ENCODE measurements around the gene MRPL4. TPM values are rescaled to one million over a fixed set of nuclear protein-coding genes. Genes with fewer than 3 reads are reported as not detected.

Gene MRPL4
- total RNA-seq, 1 experiment from 2014 or later: 112 TPM

GRCh38 chr19:10256970-10257615, 5.1 kb downstream of the MRPL4 start:
- Histone ChIP-seq H3K27me3 (replicated peaks; ENCODE audit: insufficient read depth, low read depth, low read length, poor library complexity) (no peaks in the 10 kb centered on the region), H3K9me3 (ENCODE audit: low read depth, low read length, poor library complexity, severe bottlenecking) (no peaks in the 10 kb centered on the region), H3K36me3 (ENCODE audit: insufficient read depth, low read length, poor library complexity, severe bottlenecking) (peaks cover 22% of the 10 kb centered on the region), H3K4me3 (ENCODE audit: low read depth, low read length, poor library complexity, severe bottlenecking) (no peak overlapping the region), H3K4me1 (ENCODE audit: insufficient read depth, low read length, poor library complexity, severe bottlenecking) (peaks cover 5% of the 10 kb centered on the region), H3K27ac (ENCODE audit: low read depth, low read length, poor library complexity, severe bottlenecking) (no peak overlapping the region)
- ChIA-PET CTCF (interaction anchor here (1.0 kb wide), 1 partner anchor 12 kb away, joined by 3 read pairs; no protein-coding TSS in a partner anchor), POLR2A (ENCODE audit: low non-redundant PET) (interaction anchor here (0.5 kb wide), 1 partner anchor 137 kb away, joined by 3 read pairs; no protein-coding TSS in a partner anchor)
- TF ChIP-seq EZH2 (IDR thresholded peaks at IDR 0.05; ENCODE audit: borderline replicate concordance, low read depth, low read length, poor library complexity, severe bottlenecking) (no peak), CTCF (conservative IDR thresholded peaks at IDR 0.05; ENCODE audit: low read depth, low read length) (no peak)
- no peak for DNase-seq (ENCODE audit: low spot score)
- BruUV-seq (replicated peaks): no TSS peak
- intact Hi-C loops (cut with micrococcal nuclease; ENCODE audit: unreplicated experiment): no loop called here

- CTCF ChIA-PET: interaction anchor here (0.6 to 2.6 kb wide), 12 partner anchors 8 to 274 kb away, joined by 3 to 38 read pairs (median 6); partner anchors contain the start of gene ICAM5
- intact Hi-C loops (cut with micrococcal nuclease; ENCODE audit: unreplicated experiment): no loop called here
Observed at GRCh38 chr19:10258080-10258710, 6.2 kb downstream of the MRPL4 start.

More at GRCh38 chr19:10258080-10258710, 6.2 kb downstream of the MRPL4 start:
- POLR2A ChIA-PET (ENCODE audit: low non-redundant PET): no interaction called here
- H3K9me3 ChIP-seq (ENCODE audit: low read depth, low read length, poor library complexity, severe bottlenecking): no peaks in the 10 kb centered on the region
- H3K4me1 ChIP-seq (ENCODE audit: insufficient read depth, low read length, poor library complexity, severe bottlenecking): no peaks in the 10 kb centered on the region
- H3K36me3 ChIP-seq (ENCODE audit: insufficient read depth, low read length, poor library complexity, severe bottlenecking): peaks cover 22% of the 10 kb centered on the region
- DNase-seq (ENCODE audit: low spot score): no peak
- H3K27ac ChIP-seq (ENCODE audit: low read depth, low read length, poor library complexity, severe bottlenecking): no peak overlapping the region
- H3K27me3 ChIP-seq (replicated peaks; ENCODE audit: insufficient read depth, low read depth, low read length, poor library complexity): no peaks in the 10 kb centered on the region
- no peak overlapping the region for H3K4me3 ChIP-seq (ENCODE audit: low read depth, low read length, poor library complexity, severe bottlenecking)
- TF ChIP-seq CTCF (conservative IDR thresholded peaks at IDR 0.05; ENCODE audit: low read depth, low read length) (no peak), EZH2 (IDR thresholded peaks at IDR 0.05; ENCODE audit: borderline replicate concordance, low read depth, low read length, poor library complexity, severe bottlenecking) (no peak)
- BruUV-seq (replicated peaks): no TSS peak

All from A673 (cell line).